ENCODE measurements around the gene MPIG6B.

- TF ChIP-seq POLR2A (IDR thresholded peaks at IDR 0.05) (no peak), CTCF (IDR thresholded peaks at IDR 0.05) (no peak)
Observed at GRCh38 chr6:31725502-31726350, 2.6 kb downstream of the MPIG6B start.
